ENCODE data around the gene SPACA5.
A peak's percentile ranks its signal among the peaks of the same experiment; 100 is the strongest.
"Not testable (repeated sequence)": the region's sequence is repeated elsewhere in the genome, so short reads cannot be mapped to it uniquely, and the experiment has no call there.

SPACA5 gene

GRCh38 chrX:48021026-48021900 is 14.5 kb downstream of the SPACA5 start:
- DNase-seq (ENCODE audit: low read depth in 1 of 2, low spot score in 1 of 2), result peak; percentile 64 to 68

GRCh38 chrX:48022100-48022499 is 15.3 kb downstream of the SPACA5 start:
- no peak for DNase-seq (ENCODE audit: low read depth in 1 of 2, low spot score in 1 of 2)

DNA sequence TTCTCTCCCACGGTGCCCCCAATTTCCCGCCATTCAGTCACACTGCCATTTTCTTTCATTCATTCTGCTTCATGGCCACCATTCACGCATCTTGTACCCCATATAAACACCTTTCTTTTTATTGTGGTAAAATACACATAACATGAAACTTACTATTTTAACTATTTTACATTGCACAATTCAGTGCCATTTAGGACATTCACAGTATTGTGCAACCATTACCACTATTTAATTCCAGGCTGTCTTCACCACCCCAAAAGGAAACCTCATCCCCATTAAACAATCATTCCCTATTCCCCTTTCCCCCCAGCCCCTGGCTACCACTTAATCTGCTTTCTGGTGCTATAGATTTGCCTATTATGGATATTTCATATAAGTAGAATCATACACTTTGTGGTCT is 15.9 kb downstream of the SPACA5 start:
- DNase-seq (ENCODE audit: low read depth in 1 of 2, low spot score in 1 of 2), result no peak

DNA sequence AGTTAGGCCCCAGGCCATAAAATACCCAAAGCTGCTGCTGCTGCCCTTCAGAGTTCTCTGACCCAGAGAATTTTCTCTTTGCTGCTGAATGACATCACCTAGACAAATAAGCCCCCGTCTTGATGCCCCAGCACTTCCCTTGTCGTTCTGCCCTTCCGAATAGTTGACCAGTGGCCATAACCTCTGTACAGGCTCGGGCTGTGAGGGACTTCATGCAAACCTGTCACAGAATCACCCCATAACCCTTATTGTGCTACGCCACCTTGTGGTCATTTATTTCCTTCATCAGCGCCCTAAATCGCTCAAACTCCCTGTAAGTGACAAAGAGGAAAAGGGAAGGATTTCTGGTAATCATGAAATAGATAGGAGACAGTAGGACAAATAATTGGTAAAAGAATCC is 18.8 kb downstream of the SPACA5 start:
- DNase-seq (ENCODE audit: low read depth in 1 of 2, low spot score in 1 of 2), result peak in 1 of 2 donors; percentile 32

DNA sequence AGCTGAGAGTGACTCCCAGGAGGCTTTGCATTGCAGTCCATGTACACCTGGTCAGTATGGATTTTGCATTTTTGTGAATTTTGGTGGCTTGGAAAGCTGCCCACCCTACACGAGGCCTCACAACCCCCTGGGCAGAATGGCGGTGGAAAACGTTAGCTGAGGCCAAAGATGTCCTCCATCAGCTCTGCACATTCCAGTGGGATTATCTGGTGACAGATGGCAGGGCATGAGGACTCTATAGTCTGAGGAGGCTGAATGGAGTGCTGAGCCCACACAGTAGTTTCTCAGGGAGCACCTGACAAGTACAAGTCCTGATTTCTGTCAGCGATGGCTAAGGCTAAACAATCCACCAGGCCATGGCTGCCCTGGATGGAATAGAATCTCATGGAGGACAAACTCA is 20.8 kb downstream of the SPACA5 start:
- not testable (repeated sequence) for DNase-seq (ENCODE audit: low read depth in 1 of 2, low spot score in 1 of 2)

DNA sequence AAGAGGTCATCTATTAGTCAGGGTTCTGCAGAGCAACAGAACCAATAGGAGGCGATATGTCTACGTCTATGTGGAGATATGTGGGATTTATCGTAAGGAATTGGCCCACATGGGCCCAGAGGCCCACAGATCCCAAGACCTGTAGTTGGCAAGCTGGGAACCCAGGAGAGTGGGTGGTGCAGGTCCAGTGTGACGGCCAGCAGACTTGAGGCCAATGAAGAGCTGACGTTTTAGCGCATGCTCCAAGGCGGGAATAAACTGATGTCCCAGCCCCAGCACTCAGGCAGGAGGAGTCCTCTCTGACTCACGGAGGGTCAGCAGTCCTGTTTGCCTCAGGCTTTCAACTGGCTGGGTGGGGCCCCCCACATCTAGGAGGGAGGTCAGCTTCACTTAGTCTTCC is 21.3 kb downstream of the SPACA5 start:
- no peak for DNase-seq (ENCODE audit: low read depth in 1 of 2, low spot score in 1 of 2)

- DNase-seq (ENCODE audit: low read depth in 1 of 2, low spot score in 1 of 2), result no peak
These were observed 23.4 kb downstream of the SPACA5 start for GRCh38 chrX:48030237-48030636.

DNA sequence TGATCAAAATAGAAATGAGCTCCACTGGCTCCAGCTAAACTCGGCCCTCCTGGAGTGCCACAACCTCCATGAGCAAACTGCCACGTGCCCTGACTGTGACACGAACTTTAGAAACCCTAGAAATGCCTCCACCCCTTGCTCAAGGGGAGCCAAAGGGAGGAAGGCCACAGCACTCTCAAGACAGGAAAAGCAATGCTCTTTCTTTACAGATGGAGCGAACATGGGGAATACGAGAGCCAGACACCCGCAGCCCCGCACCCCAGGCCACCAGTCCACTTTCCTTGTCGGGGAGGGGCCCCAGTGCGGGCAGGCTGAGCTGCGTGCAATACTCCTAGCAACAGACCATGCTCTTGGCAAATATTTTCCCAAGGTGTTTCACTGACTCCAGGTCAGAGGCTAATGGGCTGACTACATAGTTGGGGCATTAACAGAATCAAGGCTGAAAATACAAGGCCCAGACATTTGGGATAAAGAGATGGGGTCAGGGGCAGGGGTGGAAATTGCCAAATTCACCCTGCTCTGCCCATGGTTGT is 23.9 kb downstream of the SPACA5 start:
- DNase-seq (ENCODE audit: low read depth in 1 of 2, low spot score in 1 of 2), result not testable (repeated sequence)

GRCh38 chrX:48035891-48036290 is 29.1 kb downstream of the SPACA5 start:
- DNase-seq (ENCODE audit: low read depth in 1 of 2, low spot score in 1 of 2), result no peak

GRCh38 chrX:48043056-48043455 is 36.3 kb downstream of the SPACA5 start:
- DNase-seq (ENCODE audit: low read depth in 1 of 2, low spot score in 1 of 2), result no peak

GRCh38 chrX:48045410-48046311 is 38.9 kb downstream of the SPACA5 start:
- DNase-seq (ENCODE audit: low read depth in 1 of 2, low spot score in 1 of 2), result no peak

GRCh38 chrX:48046846-48047245 is 40.1 kb downstream of the SPACA5 start:
- DNase-seq (ENCODE audit: low read depth in 1 of 2, low spot score in 1 of 2), result no peak

DNA sequence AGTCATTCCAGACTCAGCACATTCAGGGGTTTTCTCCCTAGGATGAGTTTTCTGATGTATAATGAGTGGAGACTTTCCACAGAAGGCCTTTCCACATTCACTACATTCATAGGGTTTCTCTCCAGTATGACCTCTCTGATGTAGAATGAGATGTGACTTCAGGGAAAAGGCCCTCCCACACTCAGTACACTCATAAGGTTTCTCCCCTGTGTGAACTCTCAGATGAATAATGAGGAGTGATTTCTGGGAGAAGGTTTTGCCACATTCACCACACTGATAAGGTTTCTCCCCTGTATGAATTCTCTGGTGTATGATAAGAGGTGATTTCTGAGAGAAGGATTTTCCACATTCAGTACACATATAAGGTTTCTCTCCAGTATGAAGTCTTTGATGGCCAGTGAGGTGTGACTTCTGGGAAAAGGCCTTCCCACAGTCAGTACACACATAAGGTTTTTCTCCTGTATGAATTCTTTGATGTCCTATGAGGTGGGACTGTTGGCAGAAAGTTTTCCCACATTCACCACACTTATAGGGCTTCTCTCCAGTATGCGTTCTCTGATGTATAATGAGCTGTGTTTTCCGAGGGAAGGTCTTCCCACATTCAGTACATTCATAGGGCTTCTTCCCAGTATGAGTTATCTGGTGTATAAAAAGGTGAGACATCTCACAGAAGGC is 52.0 kb downstream of the SPACA5 start:
- no peak for DNase-seq (ENCODE audit: low read depth in 1 of 2, low spot score in 1 of 2)

- no peak for DNase-seq (ENCODE audit: low read depth in 1 of 2, low spot score in 1 of 2)
These were observed 52.5 kb downstream of the SPACA5 start for GRCh38 chrX:48059296-48059639.
